Liver (tissue), 9 donors: ENCODE data around the gene FRG2B. TPM values are rescaled to one million over a fixed set of nuclear protein-coding genes. Genes with fewer than 3 reads are reported as not detected.

Experiments
- DNase-seq: peaks from one replicate; pipeline ENCODE4 v3.0.0-alpha.2; 2017; ENCODE audit warnings: low spot score
- H3K27ac ChIP-seq, 2 donors: one replicate each; pipeline ENCODE4 v1.7.0; 2013; ENCODE audit warnings: inconsistent platforms in 2 of 2, low read length in 2 of 2, control low read depth in 1 of 2, low read depth in 1 of 2, mild to moderate bottlenecking in 1 of 2
- H3K27me3 ChIP-seq, 4 donors: one replicate each; pipeline versions ENCODE4 v1.6.1 to v1.7.0; 2013; ENCODE audit warnings: low read length in 3 of 4, inconsistent platforms in 1 of 4, mild to moderate bottlenecking in 1 of 4, moderate library complexity in 1 of 4; ENCODE audit not compliant: control insufficient read depth in 4 of 4, insufficient read depth in 4 of 4
- H3K36me3 ChIP-seq, 4 donors: one replicate each; pipeline versions ENCODE4 v1.6.1 to v1.7.0; 2013; ENCODE audit warnings: low read length in 3 of 4, mild to moderate bottlenecking in 3 of 4, low read depth in 1 of 4, moderate library complexity in 1 of 4; ENCODE audit not compliant: control insufficient read depth in 4 of 4, insufficient read depth in 3 of 4
- H3K4me1 ChIP-seq, 4 donors: one replicate each; pipeline versions ENCODE4 v1.6.1 to v1.7.0; 2013; ENCODE audit warnings: low read length in 3 of 4, mild to moderate bottlenecking in 3 of 4, moderate library complexity in 1 of 4; ENCODE audit not compliant: control insufficient read depth in 4 of 4, insufficient read depth in 4 of 4
- H3K4me3 ChIP-seq, 3 donors: one replicate each; pipeline versions ENCODE4 v1.6.1 to v1.7.0; 2013; ENCODE audit warnings: low read length in 3 of 3, control low read depth in 1 of 3, low read depth in 1 of 3, mild to moderate bottlenecking in 1 of 3
- H3K9ac ChIP-seq, 2 donors: one replicate each; pipeline ENCODE4 v1.7.0; 2013; ENCODE audit warnings: low read length in 2 of 2, mild to moderate bottlenecking in 2 of 2, moderate library complexity in 2 of 2, control low read depth in 1 of 2, low read depth in 1 of 2
- H3K9me3 ChIP-seq, 4 donors: one replicate each; pipeline versions ENCODE4 v1.6.1 to v1.7.0; 2013; ENCODE audit warnings: low read length in 3 of 4; ENCODE audit not compliant: control insufficient read depth in 4 of 4
- ATF3 ChIP-seq: IDR thresholded peaks from 2 replicates; pipeline ENCODE4 v1.6.1; 2016; ENCODE audit warnings: antibody characterized with exemption
- CTCF ChIP-seq: fragments of 150-350 bp; IDR thresholded peaks from 2 replicates; pipeline ENCODE4 v1.5.1; 2017; ENCODE audit warnings: improper control_type of control experiment, low read depth, low read length; ENCODE audit not compliant: missing input control
- EGR1 ChIP-seq, 2 donors: IDR thresholded peaks; 2 replicates each; pipeline ENCODE4 v1.6.1; 2016 to 2018; ENCODE audit warnings: antibody characterized with exemption in 2 of 2, low read depth in 2 of 2
- FOXA2 ChIP-seq: IDR thresholded peaks from 2 replicates; pipeline ENCODE4 v1.6.1; 2016; ENCODE audit warnings: antibody characterized with exemption
- GABPA ChIP-seq, 2 donors: IDR thresholded peaks in 1 of 2; conservative IDR thresholded peaks in 1 of 2; 2 replicates each; pipeline ENCODE4 v1.6.1; 2016; ENCODE audit warnings: antibody characterized with exemption in 2 of 2, mild to moderate bottlenecking in 1 of 2, moderate library complexity in 1 of 2
- HNF4A ChIP-seq, 2 donors: conservative IDR thresholded peaks; 2 replicates each; pipeline ENCODE4 v1.6.1; 2016; ENCODE audit warnings: antibody characterized with exemption in 2 of 2, mild to moderate bottlenecking in 2 of 2
- HNF4G ChIP-seq: IDR thresholded peaks from 2 replicates; pipeline ENCODE4 v1.6.1; 2016; ENCODE audit warnings: antibody characterized with exemption
- MAX ChIP-seq: IDR thresholded peaks from 2 replicates; pipeline ENCODE4 v1.6.1; 2016; ENCODE audit warnings: antibody characterized with exemption
- NR2F2 ChIP-seq: IDR thresholded peaks from 2 replicates; pipeline ENCODE4 v1.6.1; 2016; ENCODE audit warnings: antibody characterized with exemption
- REST ChIP-seq: IDR thresholded peaks from 2 replicates; pipeline ENCODE4 v1.6.1; 2016; ENCODE audit warnings: antibody characterized with exemption, mild to moderate bottlenecking
- RXRA ChIP-seq, 2 donors: IDR thresholded peaks; 2 replicates each; pipeline ENCODE4 v1.6.1; 2017 to 2018; ENCODE audit warnings: antibody characterized with exemption in 2 of 2, mild to moderate bottlenecking in 1 of 2
- YY1 ChIP-seq: IDR thresholded peaks from 2 replicates; pipeline ENCODE4 v1.6.1; 2016; ENCODE audit warnings: antibody characterized with exemption, mild to moderate bottlenecking
- WGBS: extraction: QIAGEN DNeasy Blood & Tissue Kit; methylation state at CpG from one replicate; pipeline ENCODE4 v1.1.7; 2013; 5-methylcytosine and 5-hydroxymethylcytosine counted together
- polyA plus RNA-seq, 2 donors: library from polyadenylated mRNA; stranded (reverse) in 1 of 2; unstranded in 1 of 2; fragments of 200-250 nt in 1 of 2; fragments of >200 nt in 1 of 2; fragmentation: Nextera tagmentation in 1 of 2; extraction: Ambion mirVana in 1 of 2; gene quantifications; one replicate each; pipeline versions ENCODE4 v1.2.1 to v1.2.3, GENCODE V29; 2013 to 2015
- total RNA-seq, 2 donors: library from RNA; depleted of rRNA; stranded (reverse); fragments of >200 nt; gene quantifications; one replicate each; pipeline ENCODE4 v1.2.3, GENCODE V29; 2014
- donor health status: healthy.
- donor health status: healthy.
- donor health status: healthy.
- donor health status: healthy.
- donor health status: healthy.

FRG2B gene
- total and polyA plus RNA-seq, 4 donors = not detected

DNA sequence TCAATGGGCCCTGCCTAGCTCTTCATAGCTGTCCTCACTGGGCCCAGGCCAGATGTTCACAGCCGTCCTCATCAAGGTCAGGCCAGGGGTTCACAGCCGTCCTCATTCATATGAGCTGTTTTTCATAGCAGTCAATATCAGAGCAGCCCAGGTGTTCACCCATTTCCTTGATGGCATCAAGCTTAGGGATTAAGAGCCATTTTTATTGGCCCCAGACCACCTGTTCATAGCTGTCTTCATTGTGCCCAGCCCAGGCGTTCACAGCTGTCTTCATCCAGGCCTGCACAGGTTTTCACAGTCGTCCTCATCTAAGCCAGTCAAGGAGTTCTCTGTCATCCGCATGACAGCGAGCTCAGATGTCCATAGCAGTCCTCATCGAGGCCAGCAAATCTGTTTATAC, 9.4 kb downstream of the FRG2B start:
- Histone ChIP-seq H3K27me3 (peaks cover 0 to 3% (median 0%) of the 10 kb centered on the region in 4 donors), H3K9me3 (no peaks in the 10 kb centered on the region), H3K36me3 (no peaks in the 10 kb centered on the region), H3K4me1 (no peaks in the 10 kb centered on the region), H3K27ac (no peak overlapping the region), H3K4me3 (no peak overlapping the region), H3K9ac (no peak overlapping the region)
- TF ChIP-seq MAX = no peak
- no peak for TF ChIP-seq EGR1 (IDR thresholded peaks at IDR 0.05; ENCODE audit: low read depth in 2 of 2)
- TF ChIP-seq NR2F2 = no peak
- no peak for TF ChIP-seq YY1
- TF ChIP-seq FOXA2 = no peak
- no peak for TF ChIP-seq HNF4G
- no peak for TF ChIP-seq RXRA (IDR thresholded peaks at IDR 0.05)
- no peak for TF ChIP-seq HNF4A (conservative IDR thresholded peaks at IDR 0.05)
- TF ChIP-seq ATF3 = no peak
- no peak for TF ChIP-seq CTCF
- DNase-seq = no peak
- WGBS = 89% methylated on average over 7 of the region's 7 CpGs

DNA sequence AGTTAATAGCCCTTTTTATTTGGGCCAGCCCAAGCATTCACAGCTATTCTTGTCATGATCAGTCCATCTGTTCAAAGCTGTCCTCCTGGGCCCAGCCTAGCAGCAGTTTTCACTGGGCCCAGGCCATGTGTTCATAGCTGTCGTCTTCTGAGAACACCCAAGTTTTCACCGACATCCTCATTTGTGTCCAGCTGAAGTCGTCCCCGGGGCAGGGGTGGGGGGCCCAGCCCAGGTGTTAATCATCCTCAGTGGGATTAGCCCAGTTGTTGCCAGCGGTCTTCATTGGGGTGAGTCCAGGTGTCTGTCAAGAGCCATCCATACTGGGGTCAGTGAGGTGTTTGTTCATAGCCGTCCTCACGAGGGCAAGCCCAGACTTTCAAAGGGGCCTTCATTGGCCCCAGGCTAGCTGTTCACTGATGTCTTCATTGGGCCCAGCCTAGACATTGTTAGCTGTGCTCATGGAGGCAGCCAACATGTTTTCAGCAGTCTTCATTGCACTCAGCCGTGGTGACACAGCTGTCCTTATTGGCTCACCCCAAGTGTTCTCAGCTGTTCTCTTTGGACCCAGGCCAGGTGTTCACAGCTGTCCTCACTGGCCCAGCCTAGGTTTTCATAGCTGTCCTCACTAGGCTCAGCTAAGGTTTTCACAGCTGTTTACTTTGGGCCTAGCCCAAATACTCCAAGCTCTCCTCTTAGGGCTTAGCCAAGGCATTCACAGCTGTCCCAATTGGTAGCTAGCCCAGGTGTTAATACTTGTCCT, 10.0 kb downstream of the FRG2B start:
- DNase-seq = no peak
- 90% methylated on average over 8 of the region's 8 CpGs for WGBS
- Histone ChIP-seq H3K9ac (no peak overlapping the region), H3K27ac (no peak overlapping the region), H3K9me3 (no peaks in the 10 kb centered on the region), H3K4me1 (no peaks in the 10 kb centered on the region), H3K4me3 (no peak overlapping the region), H3K36me3 (no peaks in the 10 kb centered on the region), H3K27me3 (no peaks in the 10 kb centered on the region)
- TF ChIP-seq HNF4G (no peak), YY1 (no peak), EGR1 (IDR thresholded peaks at IDR 0.05; ENCODE audit: low read depth in 2 of 2) (no peak), REST (no peak), FOXA2 (no peak), GABPA (IDR thresholded peaks at IDR 0.05 in 1 of 2, conservative IDR thresholded peaks at IDR 0.05 in 1 of 2) (no peak), CTCF (no peak)
